SH-SY5Y (cell line): ENCODE results near the gene PRKG2.

Experiments used
- GATA2 ChIP-seq: IDR thresholded peaks from 2 replicates; pipeline ENCODE4 v1.6.1; 2011; ENCODE audit warnings: mild to moderate bottlenecking, low read depth, low read length
- GATA3 ChIP-seq: IDR thresholded peaks from 2 replicates; pipeline ENCODE4 v1.6.1; 2011; ENCODE audit warnings: low read depth, mild to moderate bottlenecking, low read length, moderate library complexity

DNA sequence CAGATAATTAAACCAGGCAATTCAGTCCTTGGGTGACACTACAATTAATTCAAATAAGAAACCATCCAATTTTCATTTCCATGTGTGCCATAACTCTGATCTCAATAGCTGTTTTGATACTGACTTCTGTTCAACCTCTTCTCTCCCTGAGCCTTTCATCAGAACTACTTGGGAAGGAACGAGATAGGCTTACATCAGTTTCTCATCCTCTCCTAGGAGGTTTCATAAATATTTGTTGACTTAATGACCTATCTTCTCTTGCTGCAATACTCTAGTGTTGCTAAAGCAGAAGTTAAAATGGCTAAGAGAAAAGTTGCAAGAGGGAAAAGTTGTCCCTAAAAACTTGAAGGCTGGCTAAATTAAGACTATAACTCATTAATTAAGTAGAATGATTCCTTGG, 41.8 kb downstream of the PRKG2 start:
- TF ChIP-seq GATA2 (no peak), GATA3 (no peak)
